NCI-H2081 treated with DMSO at 0.1 percent for 48 hours (cell line): ENCODE data around the gene SLCO3A1.
"Not testable (repeated sequence)": the region's sequence is repeated elsewhere in the genome, so short reads cannot be mapped to it uniquely, and the experiment has no call there.

Experiments used
- DNase-seq: peaks from one replicate; lab custom pipeline; 2025; lab: John Stamatoyannopoulos, UW

SLCO3A1 gene

DNA sequence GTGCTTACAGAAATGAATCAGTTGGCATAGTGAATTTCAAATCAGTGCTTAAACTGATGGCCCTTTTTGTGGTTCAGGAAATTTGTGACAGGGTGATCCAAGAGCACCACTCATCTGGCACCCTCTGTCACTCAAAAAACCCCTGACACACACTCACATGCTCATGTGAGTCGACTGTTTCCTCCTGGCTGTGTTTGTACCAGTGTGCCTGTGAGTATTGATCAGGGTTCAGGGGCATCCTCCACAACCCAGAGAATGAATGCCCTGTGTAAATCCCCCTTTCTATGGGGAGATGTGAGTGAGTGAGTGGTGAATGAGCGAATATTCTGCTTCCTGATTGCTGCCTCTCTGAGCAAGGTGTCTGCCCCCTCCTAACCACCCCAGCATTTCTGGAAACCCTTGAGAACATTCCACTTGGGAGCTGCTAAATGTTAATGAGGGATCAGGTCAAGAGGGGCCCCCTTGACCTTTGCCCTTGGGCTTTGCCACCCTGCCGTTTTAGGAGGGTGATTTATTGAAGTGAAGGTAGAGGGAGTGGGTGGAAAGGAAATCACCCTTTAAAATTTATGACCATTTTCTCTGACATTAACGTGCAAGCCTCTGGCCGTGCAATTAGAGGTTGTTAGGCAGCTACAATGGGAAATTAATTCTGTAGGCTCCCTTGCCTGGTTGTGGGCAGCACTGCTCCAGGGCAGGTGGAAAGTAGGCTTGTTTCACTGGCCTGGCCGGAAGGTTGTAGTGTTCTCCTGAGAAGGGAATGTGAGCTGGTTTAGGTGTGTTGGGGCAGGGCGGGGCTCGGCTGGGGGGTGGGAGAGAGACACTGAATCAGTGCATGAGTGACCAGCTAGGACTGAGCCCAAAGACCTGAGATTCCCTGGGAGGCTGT lies 87.2 kb downstream of the SLCO3A1 start:
- DNase-seq = no peak

DNA sequence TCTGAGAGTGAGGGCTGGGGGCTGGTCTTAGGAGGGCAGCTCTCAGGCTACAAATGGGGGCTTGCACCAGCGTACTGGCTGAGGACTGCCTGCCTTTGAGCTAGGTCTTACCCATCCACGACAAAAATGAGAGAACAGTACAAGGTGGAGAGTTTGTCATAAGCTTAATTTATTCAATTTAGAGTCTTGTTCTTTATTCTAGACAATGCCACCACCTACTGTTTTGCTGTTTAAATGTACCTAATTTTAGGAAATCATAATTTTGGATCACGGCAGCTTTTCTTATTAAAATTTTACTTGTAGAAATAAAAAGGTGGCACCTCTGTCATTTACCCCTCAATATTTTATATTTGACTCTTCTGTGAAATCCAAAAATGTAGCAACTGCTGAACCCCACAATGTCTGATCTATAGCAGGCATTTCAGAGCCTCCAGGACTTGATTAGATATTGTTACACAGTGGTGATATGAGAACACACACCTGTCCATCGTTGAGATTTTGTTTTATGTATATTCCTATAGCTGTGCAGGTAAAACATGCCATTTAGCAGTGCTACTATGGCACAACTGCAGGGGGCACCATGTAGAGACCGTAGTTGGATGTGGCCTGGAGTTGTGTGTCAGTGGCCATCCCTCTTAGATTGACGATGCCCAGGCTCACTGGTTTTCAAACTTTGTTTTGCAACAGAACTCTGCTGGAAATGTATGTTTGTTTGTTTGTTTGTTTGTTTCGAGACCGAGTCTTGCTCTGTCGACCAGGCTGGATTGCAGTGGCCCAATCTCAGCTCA lies 88.6 kb downstream of the SLCO3A1 start:
- no peak for DNase-seq

DNA sequence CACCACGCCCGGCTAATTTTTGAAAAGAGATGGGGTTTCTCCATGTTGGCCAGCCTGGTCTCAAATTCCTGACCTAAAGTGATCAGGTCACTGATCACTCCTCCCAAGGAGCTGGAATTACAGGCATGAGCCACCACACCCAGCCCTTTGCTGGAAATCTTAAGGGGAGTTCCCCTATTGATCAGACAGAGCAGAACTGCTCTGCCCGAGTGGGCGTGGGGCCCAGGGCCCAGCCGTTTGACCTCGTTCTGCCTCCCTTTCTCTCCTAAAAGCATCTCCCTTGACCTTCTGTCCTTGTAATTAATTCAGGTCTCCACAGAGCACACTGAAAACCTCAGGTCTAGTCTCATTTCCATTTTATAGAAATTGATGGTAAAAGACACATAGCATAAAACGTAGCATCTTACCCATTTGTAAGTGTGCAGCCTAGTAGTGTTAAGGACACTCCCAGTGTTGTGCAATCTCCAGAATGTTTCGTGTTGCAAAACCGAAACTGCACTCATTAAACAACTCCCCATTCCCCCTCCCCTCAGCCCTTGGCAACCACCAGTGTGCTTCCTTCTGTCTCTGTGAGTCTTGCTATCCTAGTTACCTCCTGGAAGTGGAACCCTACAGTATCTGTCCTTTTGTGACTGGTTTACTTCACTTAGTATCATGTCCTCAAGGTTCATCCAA lies 89.3 kb downstream of the SLCO3A1 start:
- DNase-seq = no peak

DNA sequence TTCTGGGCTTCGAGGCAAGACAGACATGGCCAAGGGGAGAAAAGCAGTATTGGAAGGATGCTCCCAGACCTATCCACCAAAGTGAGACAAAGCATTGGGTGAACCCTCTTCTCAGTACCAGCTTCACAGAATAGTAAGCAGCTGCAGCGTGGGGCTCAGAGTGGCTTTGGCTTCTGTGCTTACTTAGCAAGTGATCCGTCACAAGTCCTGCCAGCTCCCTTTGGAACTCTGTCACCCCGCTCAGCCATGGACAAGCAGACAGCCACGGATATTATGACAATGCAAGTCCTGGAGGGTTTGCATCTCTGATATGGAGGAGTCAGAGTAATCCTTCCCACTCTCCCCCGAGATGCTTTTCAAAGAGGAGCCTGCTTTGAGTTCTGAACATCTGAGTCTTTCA lies 90.8 kb downstream of the SLCO3A1 start:
- no peak for DNase-seq

DNA sequence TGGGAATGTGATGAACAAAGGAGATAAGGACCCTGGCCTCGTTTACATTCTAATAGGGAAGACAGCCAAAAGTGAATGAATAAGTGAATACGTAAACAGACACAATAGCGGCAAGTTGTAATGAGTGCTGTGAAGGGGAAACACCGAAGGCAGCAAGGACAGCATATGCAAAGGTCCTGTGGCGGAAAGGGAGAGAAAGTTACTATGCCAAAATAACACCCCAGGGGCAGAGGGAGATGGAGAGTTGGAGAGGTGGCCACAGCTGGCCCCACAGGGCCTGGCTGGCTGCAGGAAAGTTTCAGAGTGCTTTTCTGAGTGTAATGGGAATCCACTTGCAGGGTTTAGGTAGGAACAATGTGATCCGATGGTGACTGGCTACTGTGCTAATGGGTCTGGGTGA lies 91.9 kb downstream of the SLCO3A1 start:
- DNase-seq = no peak

DNA sequence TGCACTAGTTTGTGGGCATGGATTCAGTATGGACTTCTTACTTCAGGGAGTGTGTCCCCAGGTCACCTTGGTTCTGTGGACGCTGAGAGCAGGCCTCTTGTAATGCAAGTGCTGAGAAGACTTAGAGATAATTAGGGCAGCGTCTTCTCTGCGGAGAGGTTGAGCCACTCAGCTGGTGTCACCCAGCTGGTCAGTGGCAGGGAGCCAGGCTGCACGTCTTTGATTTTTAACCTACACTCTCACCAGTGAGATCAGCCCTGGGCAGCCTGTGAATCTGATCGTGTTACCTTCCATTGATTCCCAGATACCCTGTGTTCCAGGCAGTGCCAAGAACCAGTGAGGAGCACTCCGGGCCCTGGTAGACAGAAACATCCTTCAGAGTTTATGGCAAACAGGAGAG lies 92.6 kb downstream of the SLCO3A1 start:
- no peak for DNase-seq

DNA sequence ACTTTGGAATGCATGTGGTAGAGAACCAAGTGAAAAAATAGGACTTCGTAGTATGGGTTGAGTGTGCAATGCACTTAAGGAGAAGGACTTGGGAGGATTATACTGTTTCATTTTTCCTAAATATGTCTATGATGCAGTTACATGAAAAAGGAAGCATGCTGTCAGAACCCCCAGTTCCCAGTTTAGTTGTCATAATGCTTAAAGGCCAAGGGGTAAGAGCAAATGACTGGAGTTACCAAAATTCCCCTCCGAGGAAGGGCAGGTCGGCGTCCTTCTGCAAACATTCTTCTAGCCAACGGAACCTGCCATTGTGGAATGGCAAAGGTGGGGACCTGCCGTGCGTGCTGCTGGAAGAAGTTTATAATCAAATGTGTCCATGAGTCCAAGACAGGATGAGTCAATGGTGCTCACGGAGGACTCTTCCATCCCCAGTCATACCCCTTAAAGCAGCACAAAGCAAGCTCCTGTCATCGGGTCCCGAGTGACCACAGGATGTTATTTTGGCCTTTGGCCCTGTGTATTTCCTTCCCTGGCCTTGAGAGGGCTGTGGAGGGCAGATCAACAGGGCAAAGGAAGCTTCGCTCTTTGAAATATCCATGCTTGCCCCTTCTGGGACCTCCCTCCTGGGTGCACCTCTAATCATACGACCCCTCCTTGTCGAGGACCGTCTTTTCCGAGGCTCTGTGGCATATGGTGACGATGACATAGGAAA lies 93.2 kb downstream of the SLCO3A1 start:
- no peak for DNase-seq

DNA sequence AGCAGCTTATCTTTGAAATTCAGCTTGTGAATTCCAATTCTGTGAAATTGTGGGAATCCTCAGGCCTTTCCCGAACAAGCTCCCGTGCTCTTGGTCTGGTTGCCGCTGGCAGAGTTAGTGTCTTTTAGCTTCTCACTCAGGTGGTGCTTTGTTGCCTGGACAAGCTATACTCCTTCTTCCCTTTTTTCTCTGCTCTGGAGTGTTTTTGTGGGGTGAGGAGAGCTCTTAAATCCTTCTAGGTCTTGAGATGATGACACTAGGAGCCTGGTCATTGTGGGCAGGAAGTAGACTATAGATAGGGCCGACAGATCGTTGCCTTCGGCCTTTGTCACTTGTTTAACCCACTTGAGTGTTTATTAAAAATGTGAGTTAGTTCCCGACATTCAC lies 93.8 kb downstream of the SLCO3A1 start:
- DNase-seq = no peak

DNA sequence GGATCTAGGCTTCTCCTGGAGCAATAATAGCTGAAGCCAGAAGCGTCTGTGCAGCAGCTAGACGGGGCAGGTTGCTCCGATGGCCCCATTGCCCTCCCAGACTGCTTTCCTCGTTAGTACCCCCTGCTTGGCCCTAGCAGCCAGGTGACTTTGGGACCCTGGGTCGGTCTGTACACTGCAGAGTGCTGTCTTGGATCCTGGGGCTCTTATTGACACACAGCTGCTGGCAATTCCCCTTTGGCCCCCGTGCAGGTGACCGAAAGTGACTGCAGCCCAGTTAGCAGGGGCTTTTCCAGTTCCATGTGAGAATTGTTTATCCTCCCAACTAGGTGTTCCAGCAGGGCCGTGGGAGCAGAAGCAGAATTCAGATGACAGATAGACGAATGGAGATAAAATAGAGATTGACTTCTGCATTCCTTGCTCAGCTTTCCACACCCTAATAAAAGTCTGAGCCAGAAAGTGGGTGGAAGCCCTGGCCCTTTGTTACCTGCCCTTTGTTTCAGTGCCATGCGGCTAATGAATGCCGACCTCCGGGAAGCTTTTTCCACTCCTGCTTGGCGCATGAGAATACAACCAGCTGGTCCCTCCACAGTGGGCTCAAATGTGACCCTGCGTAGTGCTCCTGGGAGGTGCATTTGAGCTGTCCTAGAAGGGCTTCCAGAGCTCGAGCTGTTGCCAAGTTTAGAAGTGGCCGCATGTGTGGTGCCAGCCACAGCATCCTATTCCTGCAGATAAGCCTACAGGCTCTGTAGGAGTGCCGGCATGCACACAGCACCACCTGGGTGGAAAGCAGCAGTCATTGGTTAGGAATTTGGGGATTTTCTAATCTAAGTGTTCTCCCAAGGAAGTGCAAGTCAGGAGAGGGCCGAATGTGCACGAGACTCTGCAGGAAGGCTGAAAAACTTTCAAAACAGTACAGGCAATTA lies 94.4 kb downstream of the SLCO3A1 start:
- DNase-seq = no peak

DNA sequence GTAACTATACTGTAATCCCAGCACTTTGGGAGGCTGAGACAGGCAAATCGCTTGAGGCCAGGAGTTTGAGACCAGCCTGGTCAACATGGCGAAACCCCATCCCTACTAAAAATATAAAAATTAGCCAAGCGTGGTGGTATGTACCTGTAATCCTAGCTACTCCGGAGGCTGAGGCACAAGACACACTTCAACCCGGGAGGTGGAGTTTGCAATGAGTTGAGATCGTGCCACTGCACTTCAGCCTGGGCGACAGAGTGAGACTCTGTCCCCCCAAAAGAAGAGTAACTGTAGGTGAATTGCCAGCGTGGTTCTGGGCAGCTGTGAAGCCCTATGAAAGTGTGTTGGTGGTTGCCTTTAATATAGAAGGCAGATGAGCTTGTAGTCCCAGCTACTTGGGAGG lies 95.9 kb downstream of the SLCO3A1 start:
- DNase-seq = no peak

DNA sequence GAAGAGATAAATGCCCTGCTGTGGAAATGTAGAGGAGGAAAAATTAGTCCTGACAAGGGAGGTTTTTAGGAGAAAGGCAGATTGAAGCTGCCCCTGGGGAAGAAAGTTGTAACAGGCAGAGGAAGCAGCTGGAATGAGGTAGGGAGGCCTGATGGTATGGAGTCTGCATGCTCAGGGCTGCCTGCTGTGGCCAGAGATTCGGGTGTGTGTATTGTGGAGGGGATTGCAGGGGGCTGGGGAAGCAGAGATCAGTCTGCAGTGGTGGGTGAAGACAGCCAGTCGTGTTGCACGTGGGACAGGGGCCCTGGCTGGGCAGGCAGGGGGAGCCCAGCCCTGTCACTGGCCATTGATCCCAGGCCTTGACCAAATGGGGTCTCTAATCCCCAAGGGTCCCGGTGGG lies 96.5 kb downstream of the SLCO3A1 start:
- no peak for DNase-seq

DNA sequence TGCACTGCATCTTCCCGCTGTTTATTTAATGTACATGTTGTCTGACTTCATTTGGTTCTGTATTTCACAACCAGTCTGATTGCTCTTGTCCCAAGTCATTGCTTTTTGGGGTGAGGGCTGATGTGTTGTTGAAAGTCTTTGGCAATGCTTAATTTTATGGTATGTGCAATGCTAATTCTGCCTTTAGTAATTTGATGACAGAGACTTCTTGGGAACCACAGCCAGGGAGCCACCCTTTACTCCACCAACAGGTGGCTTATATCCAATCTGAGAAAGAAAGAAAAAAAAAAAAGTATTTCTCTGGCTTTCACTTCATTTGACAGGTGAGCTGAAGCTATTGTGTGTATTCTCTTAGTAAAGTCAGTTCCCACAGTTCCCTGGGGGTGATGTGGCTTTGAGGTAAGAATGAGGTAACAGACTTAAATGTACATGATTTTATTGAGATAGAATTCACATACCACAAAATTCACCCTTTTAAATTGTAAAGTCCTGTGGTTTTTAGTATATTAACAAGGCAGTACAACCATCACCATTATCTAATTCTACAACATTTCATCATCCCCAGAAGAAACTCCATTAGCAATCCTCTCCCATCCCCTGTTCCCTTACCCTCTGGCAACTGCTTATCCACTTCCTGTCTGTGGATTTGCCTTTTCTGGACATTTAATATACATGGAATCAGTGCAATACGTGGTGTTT lies 97.3 kb downstream of the SLCO3A1 start:
- DNase-seq = no peak

DNA sequence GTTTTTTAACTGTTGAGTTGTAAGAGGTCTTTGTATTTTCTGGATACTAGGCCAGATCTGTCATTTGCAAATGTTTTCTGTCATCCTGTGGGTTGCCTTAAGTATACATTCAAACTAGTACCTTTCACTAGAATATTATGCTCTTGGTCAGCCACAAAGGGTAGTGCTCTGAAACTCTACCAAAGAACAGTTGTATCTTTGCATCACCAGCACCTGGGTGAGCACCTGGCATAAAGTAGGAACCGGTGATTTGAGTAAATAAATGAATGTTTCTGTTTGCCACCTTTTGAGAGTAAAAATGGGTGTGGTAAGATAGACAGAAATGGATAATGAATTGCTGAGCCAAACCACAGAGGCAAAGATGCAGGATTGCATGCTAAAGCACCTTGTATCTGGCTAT lies 98.7 kb downstream of the SLCO3A1 start:
- no peak for DNase-seq

DNA sequence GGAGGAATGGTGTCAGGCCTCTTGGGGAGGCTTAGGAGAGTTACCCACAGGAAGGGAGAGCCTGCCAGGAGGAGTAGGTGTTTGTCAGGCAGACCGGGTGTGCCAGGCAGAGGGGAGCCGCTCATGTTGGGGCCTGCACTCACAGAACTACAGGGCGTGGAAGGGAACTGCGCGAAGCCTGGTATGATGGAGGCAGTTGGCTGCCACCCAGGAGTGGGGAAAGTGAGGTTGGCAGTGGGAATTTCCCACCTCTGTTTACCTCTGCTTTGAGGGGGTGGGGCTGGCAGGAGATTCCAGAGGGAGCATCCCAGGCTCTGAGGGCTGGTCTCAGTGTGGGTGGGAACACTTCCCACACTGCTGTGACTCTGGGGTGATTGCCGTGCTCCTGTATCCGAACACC lies 99.9 kb downstream of the SLCO3A1 start:
- DNase-seq = no peak

DNA sequence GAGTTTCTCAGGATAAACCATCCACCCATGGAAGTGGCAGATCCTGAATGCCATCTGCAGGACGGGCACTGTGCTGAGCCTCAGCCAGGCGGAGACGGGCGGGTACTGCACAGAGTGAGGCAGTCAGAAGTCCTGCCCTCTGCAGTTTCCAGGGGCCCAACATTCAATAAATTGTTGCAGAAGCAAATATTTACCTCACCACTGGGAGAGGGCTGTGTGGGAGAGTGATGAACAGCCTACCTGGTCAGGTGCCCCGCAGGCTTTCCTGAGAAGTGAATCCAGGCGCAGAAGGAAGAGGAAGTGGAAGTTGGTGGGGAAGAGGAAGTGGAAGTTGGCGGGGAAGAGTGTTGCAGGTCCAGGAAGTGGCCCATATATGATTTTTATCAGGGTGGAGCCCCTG lies 100.8 kb downstream of the SLCO3A1 start:
- no peak for DNase-seq

DNA sequence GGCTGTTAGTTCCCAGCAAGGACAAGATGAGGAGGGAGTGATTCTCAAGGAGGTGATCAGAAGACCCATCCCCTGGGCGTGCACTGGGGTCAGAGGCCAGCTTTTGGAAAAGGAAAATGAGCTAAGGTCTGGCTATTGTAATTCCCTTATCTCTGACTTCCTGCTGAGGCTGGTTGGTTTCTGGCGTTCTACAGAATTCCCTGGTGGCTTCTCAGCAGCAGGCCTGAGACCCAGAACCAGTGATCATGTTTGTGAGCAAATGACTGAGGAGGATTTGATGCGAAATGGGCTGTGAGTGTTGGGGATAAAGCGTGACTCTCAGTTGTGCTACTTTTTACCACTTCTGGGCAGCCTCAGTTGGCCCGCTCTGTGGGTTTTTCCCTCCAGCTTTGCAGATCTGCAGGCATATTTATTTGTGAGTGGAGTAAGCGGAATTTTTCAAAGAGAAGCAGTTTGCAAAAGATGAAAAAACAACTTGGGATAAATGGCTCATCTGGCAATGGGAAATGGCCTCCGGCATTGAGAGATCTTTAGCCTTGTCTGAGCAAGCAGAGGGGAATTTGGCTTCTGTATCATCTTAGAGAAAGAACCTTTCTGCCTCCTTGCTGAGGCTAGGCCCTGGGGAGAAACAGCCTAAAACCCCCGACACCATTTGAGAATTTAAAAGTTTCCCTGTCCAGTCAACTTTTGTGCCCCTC lies 102.7 kb downstream of the SLCO3A1 start:
- DNase-seq = no peak

DNA sequence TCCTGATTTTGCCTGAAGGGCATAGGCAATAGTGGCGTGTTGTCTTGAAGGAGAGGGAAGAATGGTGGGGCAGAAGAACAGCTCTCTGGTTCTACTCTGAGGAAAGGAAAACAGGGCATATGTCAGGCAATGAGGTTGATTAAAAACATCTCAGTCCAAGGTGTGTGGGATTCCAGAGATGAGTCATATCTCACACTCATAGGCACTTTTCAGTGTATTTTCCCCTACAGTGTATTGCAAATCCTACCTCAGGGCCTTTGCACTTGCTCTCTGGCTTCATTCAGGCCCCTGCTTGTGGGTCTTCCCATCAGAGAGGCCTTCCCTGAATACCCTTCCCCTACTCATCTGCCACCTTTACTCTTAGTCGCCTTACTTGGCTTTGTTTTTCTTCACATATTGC lies 107.8 kb downstream of the SLCO3A1 start:
- no peak for DNase-seq

DNA sequence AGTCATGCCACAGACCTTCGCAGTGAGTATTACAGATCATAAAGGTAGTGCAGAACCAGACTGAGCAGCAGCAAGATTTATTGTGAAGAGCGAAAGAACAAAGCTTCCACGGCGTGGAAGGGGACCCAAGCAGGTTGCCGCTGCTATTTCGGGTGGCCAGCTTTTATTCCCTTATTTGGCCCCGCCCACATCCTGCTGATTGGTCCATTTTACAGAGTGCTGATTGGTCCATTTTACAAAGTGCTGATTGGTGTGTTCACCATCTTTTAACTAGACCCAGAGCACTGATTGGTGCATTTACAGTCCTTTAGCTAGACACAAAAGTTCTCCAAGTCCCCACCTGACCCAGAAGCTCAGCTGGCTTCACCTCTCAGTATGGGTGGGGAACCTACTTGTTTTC lies 110.2 kb downstream of the SLCO3A1 start:
- not testable (repeated sequence) for DNase-seq

DNA sequence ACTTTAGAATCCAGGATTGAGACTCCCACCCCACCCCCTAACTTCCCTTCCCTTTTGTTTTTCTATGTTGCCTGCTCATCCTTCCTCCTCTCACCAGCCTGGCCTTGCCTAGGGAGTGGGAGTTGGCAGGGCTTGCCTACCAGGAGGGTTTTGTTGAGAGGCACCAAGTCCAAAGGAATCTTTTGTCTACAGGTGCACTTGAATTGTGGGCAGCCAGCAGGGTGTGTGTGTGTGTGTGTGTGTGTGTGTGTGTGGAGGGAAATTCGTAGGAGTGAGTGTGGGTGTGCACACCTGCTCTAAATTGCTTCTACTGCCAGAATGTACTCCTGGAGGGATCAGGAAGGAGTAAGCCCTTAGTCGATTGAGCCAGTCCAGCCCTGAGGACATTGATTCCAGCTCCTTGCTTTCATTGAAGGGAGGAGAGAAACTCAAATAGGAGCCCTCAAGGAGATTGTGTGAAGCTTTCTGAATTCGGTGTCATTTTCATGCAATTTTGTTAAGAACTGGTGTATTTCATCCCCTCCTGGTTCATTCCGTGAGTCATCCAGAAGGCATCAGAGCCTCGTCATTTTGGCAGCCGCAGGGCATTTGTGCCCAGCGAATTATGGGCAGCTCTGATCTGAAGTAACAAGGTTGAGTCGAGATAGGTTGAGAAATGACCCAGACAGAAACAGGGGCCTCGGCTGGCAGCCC lies 112.1 kb downstream of the SLCO3A1 start:
- DNase-seq = no peak
